Ovary (tissue), 3 donors: ENCODE measurements around the gene UMAD1.

Experiments used
- EP300 ChIP-seq: sonication (generic); formaldehyde crosslinking; IDR thresholded peaks from one replicate; pipeline ENCODE4 v1.6.1; 2017; ENCODE audit warnings: antibody characterized with exemption
- POLR2A ChIP-seq: fragments of 450-650 bp; IDR thresholded peaks from one replicate; pipeline ENCODE4 v1.6.1; 2017; ENCODE audit warnings: antibody characterized with exemption, mild to moderate bottlenecking, moderate library complexity
- TF ChIP-seq, protein P1 (sequence below), 3 donors: fragments of 450-650 bp in 2 of 3; fragments of 200-600 bp in 1 of 3; IDR thresholded peaks; one replicate each; pipeline versions ENCODE4 v1.5.1 to v1.8.0; 2016 to 2022; ENCODE audit warnings: antibody characterized with exemption in 3 of 3, mild to moderate bottlenecking in 1 of 3
- donor health status: DM: no; HTN: no; CAD: no.

DNA sequence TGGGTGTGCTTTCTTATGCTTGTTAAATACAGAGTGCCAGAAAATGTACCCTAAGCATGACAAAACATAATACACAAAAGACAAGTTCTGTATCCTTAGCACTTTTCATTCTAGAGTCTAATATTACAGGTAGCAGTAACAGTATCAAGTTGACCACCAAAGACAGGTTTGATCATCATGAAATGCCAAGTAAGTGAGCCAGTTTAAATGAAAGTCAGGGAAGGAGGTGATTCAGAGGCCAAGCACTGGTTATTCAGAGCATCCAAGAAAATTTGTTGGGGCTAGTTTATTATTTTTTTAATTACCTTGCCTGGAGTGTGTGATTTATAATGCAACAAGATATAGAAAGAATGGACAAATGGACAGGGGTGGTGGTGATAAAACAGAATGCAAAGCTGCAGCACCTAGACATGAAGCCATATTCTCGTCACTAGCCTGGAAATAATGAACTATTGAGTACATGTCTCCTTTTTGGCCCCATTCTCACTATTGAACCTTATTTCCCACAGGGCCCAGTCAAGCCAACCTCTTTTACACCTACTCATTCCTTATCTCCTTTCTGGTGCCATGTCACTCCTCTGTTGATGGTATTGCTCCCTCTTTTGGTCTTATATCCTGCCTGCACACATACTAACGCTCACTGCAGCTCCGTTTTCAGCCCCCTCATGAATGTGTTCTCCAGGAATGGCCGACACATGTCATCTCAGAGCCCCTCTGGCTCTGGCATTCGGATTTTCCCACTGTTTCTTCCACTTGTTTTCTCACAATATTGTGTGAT is 249.4 kb downstream of the UMAD1 start:
- TF ChIP-seq EP300 (no peak), POLR2A (no peak)
- TF ChIP-seq, protein P1, sequence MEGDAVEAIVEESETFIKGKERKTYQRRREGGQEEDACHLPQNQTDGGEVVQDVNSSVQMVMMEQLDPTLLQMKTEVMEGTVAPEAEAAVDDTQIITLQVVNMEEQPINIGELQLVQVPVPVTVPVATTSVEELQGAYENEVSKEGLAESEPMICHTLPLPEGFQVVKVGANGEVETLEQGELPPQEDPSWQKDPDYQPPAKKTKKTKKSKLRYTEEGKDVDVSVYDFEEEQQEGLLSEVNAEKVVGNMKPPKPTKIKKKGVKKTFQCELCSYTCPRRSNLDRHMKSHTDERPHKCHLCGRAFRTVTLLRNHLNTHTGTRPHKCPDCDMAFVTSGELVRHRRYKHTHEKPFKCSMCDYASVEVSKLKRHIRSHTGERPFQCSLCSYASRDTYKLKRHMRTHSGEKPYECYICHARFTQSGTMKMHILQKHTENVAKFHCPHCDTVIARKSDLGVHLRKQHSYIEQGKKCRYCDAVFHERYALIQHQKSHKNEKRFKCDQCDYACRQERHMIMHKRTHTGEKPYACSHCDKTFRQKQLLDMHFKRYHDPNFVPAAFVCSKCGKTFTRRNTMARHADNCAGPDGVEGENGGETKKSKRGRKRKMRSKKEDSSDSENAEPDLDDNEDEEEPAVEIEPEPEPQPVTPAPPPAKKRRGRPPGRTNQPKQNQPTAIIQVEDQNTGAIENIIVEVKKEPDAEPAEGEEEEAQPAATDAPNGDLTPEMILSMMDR (IDR thresholded peaks at IDR 0.05) = no peak
